HepG2 (cell line): ENCODE data around the gene SREK1.

ENCODE experiments used
- CTCF ChIP-seq: sonication (generic); formaldehyde crosslinking; IDR thresholded peaks from 2 replicates; pipeline ENCODE4 v1.5.0; 2020; ENCODE audit warnings: mild to moderate bottlenecking, missing genetic modification reagents, moderate library complexity
- MTF2 ChIP-seq: sonication (generic); formaldehyde crosslinking; IDR thresholded peaks from 2 replicates; pipeline ENCODE4 v1.5.0; 2020; ENCODE audit warnings: missing genetic modification reagents, borderline replicate concordance
- NBN ChIP-seq: fragments of 450-650 bp; conservative IDR thresholded peaks from 2 replicates; pipeline ENCODE4 v1.6.1; 2017
- NR1H2 ChIP-seq: sonication (generic); formaldehyde crosslinking; IDR thresholded peaks from 2 replicates; pipeline ENCODE4 v1.8.1; 2022; ENCODE audit warnings: low read depth, missing genetic modification reagents, borderline replicate concordance
- PAX8 ChIP-seq: sonication (generic); formaldehyde crosslinking; IDR thresholded peaks from 2 replicates; pipeline ENCODE4 v1.8.0; 2022; ENCODE audit warnings: mild to moderate bottlenecking, missing genetic modification reagents, borderline replicate concordance
- POLR2A ChIP-seq, 2 experiments: IDR thresholded peaks; 2 replicates each; pipeline ENCODE4 v1.6.1; 2011; ENCODE audit warnings: low read depth in 2 of 2, low read length in 2 of 2, mild to moderate bottlenecking in 1 of 2, moderate library complexity in 1 of 2; ENCODE audit not compliant: insufficient read depth in 1 of 2
- POLR2AphosphoS5 ChIP-seq: IDR thresholded peaks from 2 replicates; pipeline ENCODE4 v1.6.1; 2012; ENCODE audit warnings: low read depth, low read length
- ZNF543 ChIP-seq: sonication (generic); formaldehyde crosslinking; IDR thresholded peaks from 2 replicates; pipeline ENCODE4 v1.4.0; 2020; ENCODE audit warnings: mild to moderate bottlenecking, missing genetic modification reagents
- TF ChIP-seq, protein P1 (sequence below): sonication (generic); formaldehyde crosslinking; IDR thresholded peaks from 2 replicates; pipeline ENCODE4 v1.9.0; 2021; ENCODE audit warnings: missing genetic modification reagents, mild to moderate bottlenecking, borderline replicate concordance
- TF ChIP-seq, protein P2 (sequence below): sonication (generic); formaldehyde crosslinking; IDR thresholded peaks from 2 replicates; pipeline ENCODE4 v1.8.1; 2022; ENCODE audit warnings: mild to moderate bottlenecking, missing genetic modification reagents

- TF ChIP-seq ZNF543 (CRISPR knock-in tag) (no peak), MTF2 (no peak), CTCF (CRISPR knock-in tag) (no peak), PAX8 (CRISPR knock-in tag) (no peak), NBN (no peak), POLR2AphosphoS5 (no peak), POLR2A (IDR thresholded peaks at IDR 0.05; ENCODE audit: insufficient read depth in 1 of 2, low read depth in 2 of 2, low read length in 2 of 2) (no peak), NR1H2 (no peak)
- TF ChIP-seq, protein P1, sequence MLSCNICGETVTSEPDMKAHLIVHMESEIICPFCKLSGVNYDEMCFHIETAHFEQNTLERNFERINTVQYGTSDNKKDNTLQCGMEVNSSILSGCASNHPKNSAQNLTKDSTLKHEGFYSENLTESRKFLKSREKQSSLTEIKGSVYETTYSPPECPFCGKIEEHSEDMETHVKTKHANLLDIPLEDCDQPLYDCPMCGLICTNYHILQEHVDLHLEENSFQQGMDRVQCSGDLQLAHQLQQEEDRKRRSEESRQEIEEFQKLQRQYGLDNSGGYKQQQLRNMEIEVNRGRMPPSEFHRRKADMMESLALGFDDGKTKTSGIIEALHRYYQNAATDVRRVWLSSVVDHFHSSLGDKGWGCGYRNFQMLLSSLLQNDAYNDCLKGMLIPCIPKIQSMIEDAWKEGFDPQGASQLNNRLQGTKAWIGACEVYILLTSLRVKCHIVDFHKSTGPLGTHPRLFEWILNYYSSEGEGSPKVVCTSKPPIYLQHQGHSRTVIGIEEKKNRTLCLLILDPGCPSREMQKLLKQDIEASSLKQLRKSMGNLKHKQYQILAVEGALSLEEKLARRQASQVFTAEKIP (CRISPR knock-in tag): no peak
- TF ChIP-seq, protein P2, sequence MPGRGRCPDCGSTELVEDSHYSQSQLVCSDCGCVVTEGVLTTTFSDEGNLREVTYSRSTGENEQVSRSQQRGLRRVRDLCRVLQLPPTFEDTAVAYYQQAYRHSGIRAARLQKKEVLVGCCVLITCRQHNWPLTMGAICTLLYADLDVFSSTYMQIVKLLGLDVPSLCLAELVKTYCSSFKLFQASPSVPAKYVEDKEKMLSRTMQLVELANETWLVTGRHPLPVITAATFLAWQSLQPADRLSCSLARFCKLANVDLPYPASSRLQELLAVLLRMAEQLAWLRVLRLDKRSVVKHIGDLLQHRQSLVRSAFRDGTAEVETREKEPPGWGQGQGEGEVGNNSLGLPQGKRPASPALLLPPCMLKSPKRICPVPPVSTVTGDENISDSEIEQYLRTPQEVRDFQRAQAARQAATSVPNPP (CRISPR knock-in tag): no peak
Observed at GRCh38 chr5:66174338-66174737, 30.2 kb downstream of the SREK1 start.
